Panc1 (cell line): ENCODE measurements around the gene PRF1. TPM values are rescaled to one million over a fixed set of nuclear protein-coding genes. Genes with fewer than 3 reads are reported as not detected.

ENCODE experiments used
- ATAC-seq: fragments of 200-7000 bp; cut with Tn5 transposase; 2 replicates; pipeline ENCODE4 v1.9.1; 2020; ENCODE audit warnings: mild to moderate bottlenecking, moderate library complexity
- BruUV-seq: library from RNA; stranded (reverse); fragments of 400-500 nt; replicated peaks from 2 replicates; lab custom pipeline; 2021; lab: Mats Ljungman, UMichigan
- CTCF ChIA-PET: fragments of 300-600 bp; sonication (Branson Sonifier 250); formaldehyde crosslinking; loops from one replicate; lab custom pipeline; 2022; ENCODE audit warnings: antibody characterized with exemption; lab: Charles Lee
- POLR2A ChIA-PET: fragments of 300-600 bp; sonication (Branson Sonifier 250); formaldehyde crosslinking; loops from one replicate; lab custom pipeline; 2022; ENCODE audit warnings: antibody characterized with exemption; lab: Charles Lee
- DNase-seq: peaks from one replicate; pipeline ENCODE4 v3.0.0-alpha.2; 2010; ENCODE audit warnings: low read depth, low spot score
- H3K27ac ChIP-seq: 2 replicates; pipeline ENCODE4 v1.5.1; 2011; ENCODE audit warnings: mild to moderate bottlenecking, low read length, inconsistent platforms
- H3K27me3 ChIP-seq: fragments of 200-500 bp; sonication (Bioruptor generic); 2 replicates; pipeline ENCODE4 v1.6.0; 2014; ENCODE audit warnings: low read length, inconsistent platforms; ENCODE audit not compliant: control insufficient read depth, insufficient read depth
- H3K36me3 ChIP-seq: fragments of 200-500 bp; sonication (Bioruptor generic); 2 replicates; pipeline ENCODE4 v1.5.1; 2014; ENCODE audit warnings: inconsistent platforms, mild to moderate bottlenecking, low read length, moderate library complexity; ENCODE audit not compliant: control insufficient read depth, insufficient read depth
- H3K4me1 ChIP-seq: 2 replicates; pipeline ENCODE4 v1.5.1; 2011; ENCODE audit warnings: inconsistent platforms, mild to moderate bottlenecking, low read length, moderate library complexity; ENCODE audit not compliant: control insufficient read depth, insufficient read depth
- H3K4me3 ChIP-seq, 2 experiments: 2 replicates each; pipeline ENCODE4 v1.5.1; 2011 to 2012; ENCODE audit warnings: low read depth in 2 of 2, low read length in 2 of 2, mild to moderate bottlenecking in 2 of 2, inconsistent platforms in 1 of 2, moderate library complexity in 1 of 2
- H3K9me3 ChIP-seq: fragments of 200-500 bp; sonication (Bioruptor generic); 2 replicates; pipeline ENCODE4 v1.5.1; 2014; ENCODE audit warnings: low read depth, mild to moderate bottlenecking, inconsistent platforms, low read length, moderate library complexity; ENCODE audit not compliant: control insufficient read depth, insufficient read depth
- CTCF ChIP-seq: fragments of 450-650 bp; IDR thresholded peaks from 2 replicates; pipeline ENCODE4 v1.5.1; 2017; ENCODE audit warnings: mild to moderate bottlenecking
- POLR2AphosphoS5 ChIP-seq: IDR thresholded peaks from 2 replicates; pipeline ENCODE4 v1.6.1; 2012; ENCODE audit warnings: mild to moderate bottlenecking, low read depth, low read length, moderate library complexity
- SIN3A ChIP-seq: IDR thresholded peaks from 2 replicates; pipeline ENCODE4 v1.6.1; 2012; ENCODE audit warnings: low read depth, mild to moderate bottlenecking, low read length, moderate library complexity, borderline replicate concordance; ENCODE audit not compliant: insufficient read depth
- in situ Hi-C: cut with HindIII; loops from 2 replicates; pipeline ENCODE4 v1.10.0; 2016; ENCODE audit warnings: low sequenced_read_pairs, low pct_unique_long_range_greater_than_20kb
- intact Hi-C: fragments of 100-400 bp; cut with micrococcal nuclease; formaldehyde crosslinking; loops from one replicate; pipeline ENCODE4 v1.10.0; 2022; ENCODE audit not compliant: unreplicated experiment
- total RNA-seq: library from RNA; stranded (reverse); gene quantifications from one replicate; pipeline ENCODE4 v1.2.1, GENCODE V29; 2021; ENCODE audit not compliant: unreplicated experiment
- TF ChIP-seq, protein P1 (sequence below), 2 experiments: IDR thresholded peaks; 2 replicates each; pipeline ENCODE4 v1.6.1; 2011 to 2012; ENCODE audit warnings: low read depth in 2 of 2, control low read depth in 1 of 2, low read length in 1 of 2, mild to moderate bottlenecking in 1 of 2, moderate library complexity in 1 of 2; ENCODE audit not compliant: insufficient read depth in 1 of 2

PRF1 gene
- total RNA-seq, 1 experiment from 2014 or later: not detected

GRCh38 chr10:70620020-70620289 lies 17.4 kb upstream of the PRF1 start:
- ChIA-PET CTCF (no interaction called here), POLR2A (no interaction called here)
- ATAC-seq (no peak), DNase-seq (no peak)
- Histone ChIP-seq H3K4me1 (no peaks in the 10 kb centered on the region), H3K4me3 (no peak overlapping the region), H3K27me3 (peaks cover 22% of the 10 kb centered on the region), H3K27ac (no peak overlapping the region), H3K9me3 (peaks cover 13% of the 10 kb centered on the region; the same call in 1 of the 2 replicates), H3K36me3 (no peaks in the 10 kb centered on the region)
- TF ChIP-seq, protein P1, sequence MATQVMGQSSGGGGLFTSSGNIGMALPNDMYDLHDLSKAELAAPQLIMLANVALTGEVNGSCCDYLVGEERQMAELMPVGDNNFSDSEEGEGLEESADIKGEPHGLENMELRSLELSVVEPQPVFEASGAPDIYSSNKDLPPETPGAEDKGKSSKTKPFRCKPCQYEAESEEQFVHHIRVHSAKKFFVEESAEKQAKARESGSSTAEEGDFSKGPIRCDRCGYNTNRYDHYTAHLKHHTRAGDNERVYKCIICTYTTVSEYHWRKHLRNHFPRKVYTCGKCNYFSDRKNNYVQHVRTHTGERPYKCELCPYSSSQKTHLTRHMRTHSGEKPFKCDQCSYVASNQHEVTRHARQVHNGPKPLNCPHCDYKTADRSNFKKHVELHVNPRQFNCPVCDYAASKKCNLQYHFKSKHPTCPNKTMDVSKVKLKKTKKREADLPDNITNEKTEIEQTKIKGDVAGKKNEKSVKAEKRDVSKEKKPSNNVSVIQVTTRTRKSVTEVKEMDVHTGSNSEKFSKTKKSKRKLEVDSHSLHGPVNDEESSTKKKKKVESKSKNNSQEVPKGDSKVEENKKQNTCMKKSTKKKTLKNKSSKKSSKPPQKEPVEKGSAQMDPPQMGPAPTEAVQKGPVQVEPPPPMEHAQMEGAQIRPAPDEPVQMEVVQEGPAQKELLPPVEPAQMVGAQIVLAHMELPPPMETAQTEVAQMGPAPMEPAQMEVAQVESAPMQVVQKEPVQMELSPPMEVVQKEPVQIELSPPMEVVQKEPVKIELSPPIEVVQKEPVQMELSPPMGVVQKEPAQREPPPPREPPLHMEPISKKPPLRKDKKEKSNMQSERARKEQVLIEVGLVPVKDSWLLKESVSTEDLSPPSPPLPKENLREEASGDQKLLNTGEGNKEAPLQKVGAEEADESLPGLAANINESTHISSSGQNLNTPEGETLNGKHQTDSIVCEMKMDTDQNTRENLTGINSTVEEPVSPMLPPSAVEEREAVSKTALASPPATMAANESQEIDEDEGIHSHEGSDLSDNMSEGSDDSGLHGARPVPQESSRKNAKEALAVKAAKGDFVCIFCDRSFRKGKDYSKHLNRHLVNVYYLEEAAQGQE (IDR thresholded peaks at IDR 0.05; ENCODE audit: insufficient read depth in 1 of 2, low read depth in 2 of 2, low read length in 1 of 2): no peak
- no peak for TF ChIP-seq SIN3A
- no peak for TF ChIP-seq POLR2AphosphoS5
- BruUV-seq: no TSS peak
- intact Hi-C loops (loop anchor here (10.0 kb wide), 1 partner anchor 135 kb away; no protein-coding TSS in a partner anchor), in situ Hi-C loops (no loop called here)

- intact Hi-C loops (loop anchor here (5.0 to 10.0 kb wide), 2 partner anchors 135 to 263 kb away; no protein-coding TSS in a partner anchor), in situ Hi-C loops (no loop called here)
- POLR2A ChIA-PET: no interaction called here
- Histone ChIP-seq H3K9me3 (peaks cover 13% of the 10 kb centered on the region; the same call in 1 of the 2 replicates), H3K4me3 (no peak overlapping the region), H3K27me3 (peaks cover 23% of the 10 kb centered on the region), H3K27ac (no peak overlapping the region), H3K36me3 (no peaks in the 10 kb centered on the region), H3K4me1 (no peaks in the 10 kb centered on the region)
- CTCF ChIA-PET: no interaction called here
- peak; percentile 50 for TF ChIP-seq CTCF
- no peak for TF ChIP-seq SIN3A
- ATAC-seq (no peak), DNase-seq (peak; percentile 10)
- BruUV-seq: no TSS peak
Observed at GRCh38 chr10:70619271-70620019, 16.9 kb upstream of the PRF1 start.

DNA sequence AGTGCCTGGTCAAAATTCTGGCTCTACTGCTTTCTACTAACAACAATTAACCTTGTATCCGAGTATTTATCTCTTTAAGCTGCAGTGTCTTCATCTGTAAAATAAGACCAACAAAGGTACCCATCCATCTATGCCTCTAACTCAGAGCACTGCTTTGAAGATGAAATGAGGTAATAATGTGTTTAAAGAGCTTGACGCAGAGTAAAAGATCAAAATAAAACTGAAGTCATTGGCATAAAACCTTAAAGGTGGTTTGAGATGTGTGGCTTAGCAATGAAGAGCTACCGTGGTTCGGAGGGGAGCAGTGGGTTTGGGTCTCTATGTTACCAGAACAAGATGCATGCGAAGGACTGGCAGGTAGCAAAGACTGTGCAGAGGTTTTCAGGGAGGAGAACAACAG lies 16.1 kb upstream of the PRF1 start:
- no TSS peak for BruUV-seq
- Histone ChIP-seq H3K36me3 (no peaks in the 10 kb centered on the region), H3K4me3 (no peak overlapping the region), H3K4me1 (no peaks in the 10 kb centered on the region), H3K27me3 (peaks cover 23% of the 10 kb centered on the region), H3K9me3 (peaks cover 13% of the 10 kb centered on the region; the same call in 1 of the 2 replicates), H3K27ac (no peak overlapping the region)
- ATAC-seq (no peak), DNase-seq (no peak)
- POLR2A ChIA-PET: no interaction called here
- in situ Hi-C loops (no loop called here), intact Hi-C loops (loop anchor here (5.0 kb wide), 1 partner anchor 264 kb away; no protein-coding TSS in a partner anchor)
- CTCF ChIA-PET: interaction anchor here (0.7 kb wide), 1 partner anchor 95 kb away, joined by 8 read pairs; no protein-coding TSS in a partner anchor
- TF ChIP-seq CTCF: no peak
